ENCODE results near the gene NKPD1. TPM values are rescaled to one million over a fixed set of nuclear protein-coding genes. Genes with fewer than 3 reads are reported as not detected.

The NKPD1 gene
- total and polyA plus RNA-seq, 2 donors, result 0.14 to 0.59 TPM

Other genes starting within 250 kb of the NKPD1 start
- gene APOC1, start 246.4 kb downstream of the NKPD1 start, total RNA-seq, result 85.6 TPM
- gene APOC1, start 246.4 kb downstream of the NKPD1 start, polyA plus RNA-seq, result 249 TPM
- gene APOC4, start 218.7 kb downstream of the NKPD1 start, total RNA-seq, result not detected
- 0.32 TPM for gene APOC4, start 218.7 kb downstream of the NKPD1 start, polyA plus RNA-seq
- 8.1 TPM for gene APOC2, start 214.9 kb downstream of the NKPD1 start, total RNA-seq
- gene APOC2, start 214.9 kb downstream of the NKPD1 start, polyA plus RNA-seq, result 12.6 TPM
- 14.6 TPM for gene CLPTM1, start 205.6 kb downstream of the NKPD1 start, total RNA-seq
- 36.8 TPM for gene CLPTM1, start 205.6 kb downstream of the NKPD1 start, polyA plus RNA-seq
- gene RELB, start 159.5 kb downstream of the NKPD1 start, total RNA-seq, result 16.9 TPM
- gene RELB, start 159.5 kb downstream of the NKPD1 start, polyA plus RNA-seq, result 24.1 TPM
- gene CLASRP, start 121.9 kb downstream of the NKPD1 start, total RNA-seq, result 22.6 TPM
- gene CLASRP, start 121.9 kb downstream of the NKPD1 start, polyA plus RNA-seq, result 147 TPM
- 0.19 TPM for gene ZNF296, start 84.5 kb downstream of the NKPD1 start, total RNA-seq
- 2.9 TPM for gene ZNF296, start 84.5 kb downstream of the NKPD1 start, polyA plus RNA-seq
- gene GEMIN7, start 81.7 kb downstream of the NKPD1 start, total RNA-seq, result 15.2 TPM
- 32.3 TPM for gene GEMIN7, start 81.7 kb downstream of the NKPD1 start, polyA plus RNA-seq
- gene PPP1R37, start 67.8 kb downstream of the NKPD1 start, total RNA-seq, result 16.5 TPM
- 39.3 TPM for gene PPP1R37, start 67.8 kb downstream of the NKPD1 start, polyA plus RNA-seq
- gene TRAPPC6A, start 17.3 kb upstream of the NKPD1 start, total RNA-seq, result 37.9 TPM
- gene TRAPPC6A, start 17.3 kb upstream of the NKPD1 start, polyA plus RNA-seq, result 61.4 TPM
- 1.5 TPM for gene BLOC1S3, start 17.8 kb upstream of the NKPD1 start, total RNA-seq
- 6.3 TPM for gene BLOC1S3, start 17.8 kb upstream of the NKPD1 start, polyA plus RNA-seq
- 0.42 TPM for gene EXOC3L2, start 84.4 kb upstream of the NKPD1 start, total RNA-seq
- 0.75 TPM for gene EXOC3L2, start 84.4 kb upstream of the NKPD1 start, polyA plus RNA-seq
- gene MARK4, start 90.3 kb upstream of the NKPD1 start, total RNA-seq, result 6.0 TPM
- 9.8 TPM for gene MARK4, start 90.3 kb upstream of the NKPD1 start, polyA plus RNA-seq
- 2.3 TPM for gene CKM, start 161.9 kb upstream of the NKPD1 start, total RNA-seq
- 4.5 TPM for gene CKM, start 161.9 kb upstream of the NKPD1 start, polyA plus RNA-seq
- 2.5 TPM for gene KLC3, start 179.8 kb upstream of the NKPD1 start, total RNA-seq
- gene KLC3, start 179.8 kb upstream of the NKPD1 start, polyA plus RNA-seq, result 5.5 TPM
- gene ERCC2, start 209.6 kb upstream of the NKPD1 start, total RNA-seq, result 5.0 TPM
- 14.2 TPM for gene ERCC2, start 209.6 kb upstream of the NKPD1 start, polyA plus RNA-seq
- gene PPP1R13L, start 244.1 kb upstream of the NKPD1 start, total RNA-seq, result 1.7 TPM
- 41.6 TPM for gene PPP1R13L, start 244.1 kb upstream of the NKPD1 start, polyA plus RNA-seq
- gene POLR1G, start 245.7 kb upstream of the NKPD1 start, total RNA-seq, result 5.8 TPM
- 1.8 TPM for gene POLR1G, start 245.7 kb upstream of the NKPD1 start, polyA plus RNA-seq

All from thymus (tissue), 2 donors.